ENCODE measurements around the gene TMEM253. TPM values are rescaled to one million over a fixed set of nuclear protein-coding genes. Genes with fewer than 3 reads are reported as not detected.

Gene TMEM253
- total and polyA plus RNA-seq, 9 of the 15 experiments (the other 6 are each of a cell fraction or from before 2014, with no cell fraction given), result 0.11 to 0.61 (median 0.26) TPM; not detected in 3

GRCh38 chr14:21087294-21088091 lies 13.4 kb upstream of the TMEM253 start (continued):
- TF ChIP-seq ATF6 (CRISPR knock-in tag; IDR thresholded peaks at IDR 0.05) (no peak), PHF20 (IDR thresholded peaks at IDR 0.05; ENCODE audit: partially characterized antibody) (no peak), RUNX1 (IDR thresholded peaks at IDR 0.05; ENCODE audit: low read depth) (no peak), ARNT (IDR thresholded peaks at IDR 0.05) (no peak), REST (IDR thresholded peaks at IDR 0.05; ENCODE audit: borderline replicate concordance) (no peak), REST (CRISPR knock-in tag; IDR thresholded peaks at IDR 0.05; ENCODE audit: low read depth) (no peak), CTBP1 (IDR thresholded peaks at IDR 0.05; ENCODE audit: borderline replicate concordance) (peak; percentile 43; the same call in 1 of the 2 replicates), RCOR1 (IDR thresholded peaks at IDR 0.05; ENCODE audit: borderline replicate concordance in 1 of 2, low read depth in 2 of 2, low read length in 2 of 2) (0 out of 4 replicates have a peak, but pooled peaks of 1 of the 2 experiments have one; percentile 3), HNRNPUL1 (IDR thresholded peaks at IDR 0.05; ENCODE audit: low read length) (no peak), DLX4 (CRISPR knock-in tag; IDR thresholded peaks at IDR 0.05) (no peak), FOXK2 (conservative IDR thresholded peaks at IDR 0.05 in 1 of 2, IDR thresholded peaks at IDR 0.05 in 1 of 2; ENCODE audit: low read depth in 2 of 2) (no peak), MYNN (IDR thresholded peaks at IDR 0.05) (peak; percentile 63; the same call in 1 of the 2 replicates), MYNN (CRISPR knock-in tag; IDR thresholded peaks at IDR 0.05) (no peak), SMC3 (conservative IDR thresholded peaks at IDR 0.05; ENCODE audit: insufficient read depth, low read depth, low read length) (no peak), ZBTB43 (CRISPR knock-in tag; IDR thresholded peaks at IDR 0.05) (no peak), ZNF134 (CRISPR knock-in tag; conservative IDR thresholded peaks at IDR 0.05) (no peak), POLR2B (IDR thresholded peaks at IDR 0.05; ENCODE audit: low read depth, partially characterized antibody) (no peak)

All from K562 (cell line).